Peyer's patch (tissue), 4 donors: Measurements from ENCODE around the gene SLC25A17.

ENCODE experiments used
- CTCF ChIP-seq, 6 experiments: fragments of 450-650 bp in 4 of 6; fragments of 200-600 bp in 2 of 6; sonication (generic) in 1 of 6; IDR thresholded peaks; one replicate each; pipeline ENCODE4 v1.5.1; 2017 to 2019; ENCODE audit warnings: antibody characterized with exemption in 6 of 6, mild to moderate bottlenecking in 3 of 6, moderate library complexity in 1 of 6
- POLR2A ChIP-seq, 2 donors: fragments of 450-650 bp; IDR thresholded peaks; one replicate each; pipeline ENCODE4 v1.5.1; 2017; ENCODE audit warnings: antibody characterized with exemption in 2 of 2, mild to moderate bottlenecking in 2 of 2, moderate library complexity in 2 of 2

- TF ChIP-seq CTCF (IDR thresholded peaks at IDR 0.05) (no peak), POLR2A (IDR thresholded peaks at IDR 0.05) (no peak)
These were observed 38.2 kb upstream of the SLC25A17 start for GRCh38 chr22:40857309-40857855.
